ENCODE data around the gene SORCS2.
A peak's percentile ranks its signal among the peaks of the same experiment; 100 is the strongest.

- TF ChIP-seq FOXJ3 (CRISPR knock-in tag; IDR thresholded peaks at IDR 0.05) (no peak), TAF1 (IDR thresholded peaks at IDR 0.05; ENCODE audit: borderline replicate concordance, low read depth, low read length) (no peak), CTCF (IDR thresholded peaks at IDR 0.05) (no peak), JUND (IDR thresholded peaks at IDR 0.05) (no peak), USF1 (IDR thresholded peaks at IDR 0.05; ENCODE audit: borderline replicate concordance, low read depth) (no peak), EZH2phosphoT487 (IDR thresholded peaks at IDR 0.05; ENCODE audit: borderline replicate concordance, low read depth) (no peak), FOSL2 (IDR thresholded peaks at IDR 0.05; ENCODE audit: borderline replicate concordance, low read depth) (peak; percentile 13; the same call in 1 of the 2 replicates), YY1 (IDR thresholded peaks at IDR 0.05; ENCODE audit: low read depth) (no peak), GATA2 (CRISPR knock-in tag; IDR thresholded peaks at IDR 0.05) (no peak), RFX5 (IDR thresholded peaks at IDR 0.05; ENCODE audit: low read length) (no peak), RAD21 (IDR thresholded peaks at IDR 0.05; ENCODE audit: low read length) (no peak)
- TF ChIP-seq, protein P1, sequence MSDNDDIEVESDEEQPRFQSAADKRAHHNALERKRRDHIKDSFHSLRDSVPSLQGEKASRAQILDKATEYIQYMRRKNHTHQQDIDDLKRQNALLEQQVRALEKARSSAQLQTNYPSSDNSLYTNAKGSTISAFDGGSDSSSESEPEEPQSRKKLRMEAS (IDR thresholded peaks at IDR 0.05; ENCODE audit: low read depth): no peak
- TF ChIP-seq, protein P2, sequence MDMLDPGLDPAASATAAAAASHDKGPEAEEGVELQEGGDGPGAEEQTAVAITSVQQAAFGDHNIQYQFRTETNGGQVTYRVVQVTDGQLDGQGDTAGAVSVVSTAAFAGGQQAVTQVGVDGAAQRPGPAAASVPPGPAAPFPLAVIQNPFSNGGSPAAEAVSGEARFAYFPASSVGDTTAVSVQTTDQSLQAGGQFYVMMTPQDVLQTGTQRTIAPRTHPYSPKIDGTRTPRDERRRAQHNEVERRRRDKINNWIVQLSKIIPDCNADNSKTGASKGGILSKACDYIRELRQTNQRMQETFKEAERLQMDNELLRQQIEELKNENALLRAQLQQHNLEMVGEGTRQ (IDR thresholded peaks at IDR 0.05; ENCODE audit: borderline replicate concordance, low read depth, low read length): no peak
These were observed 10.1 kb downstream of the SORCS2 start for GRCh38 chr4:7202411-7202810.

Measured in SK-N-SH (cell line).